ENCODE data around the gene RABGAP1L. TPM values are rescaled to one million over a fixed set of nuclear protein-coding genes. Genes with fewer than 3 reads are reported as not detected.
"Not testable (repeated sequence)": the region's sequence is repeated elsewhere in the genome, so short reads cannot be mapped to it uniquely, and the experiment has no call there.

RABGAP1L gene
- total RNA-seq, 2 experiments from 2014 or later = 20.2 to 22.6 TPM

- Mint-ChIP-seq H3K4me3 (no peak overlapping the region), H3K27ac (no peak overlapping the region), H3K4me1 (no peaks in the 10 kb centered on the region), H3K9me3 (peaks cover 1% of the 10 kb centered on the region), H3K27me3 (no peaks in the 10 kb centered on the region), H3K36me3 (peaks cover 11% of the 10 kb centered on the region)
- no peak for DNase-seq
Observed at GRCh38 chr1:174465855-174466254, 306.5 kb downstream of the RABGAP1L start.

GRCh38 chr1:174466607-174467006, 307.3 kb downstream of the RABGAP1L start:
- DNase-seq = no peak
- Mint-ChIP-seq H3K27ac (no peak overlapping the region), H3K36me3 (peaks cover 11% of the 10 kb centered on the region), H3K4me1 (no peaks in the 10 kb centered on the region), H3K9me3 (peaks cover 1% of the 10 kb centered on the region), H3K27me3 (no peaks in the 10 kb centered on the region), H3K4me3 (no peak overlapping the region)

- no peak overlapping the region for H3K4me3 Mint-ChIP-seq
- H3K4me1 Mint-ChIP-seq = no peaks in the 10 kb centered on the region
- no peaks in the 10 kb centered on the region for H3K36me3 Mint-ChIP-seq
- no peaks in the 10 kb centered on the region for H3K9me3 Mint-ChIP-seq
- no peaks in the 10 kb centered on the region for H3K27me3 Mint-ChIP-seq
- DNase-seq = no peak
- H3K27ac Mint-ChIP-seq = no peak overlapping the region
Observed at GRCh38 chr1:174469052-174469451, 309.7 kb downstream of the RABGAP1L start.

- H3K36me3 Mint-ChIP-seq = no peaks in the 10 kb centered on the region
- H3K4me3 Mint-ChIP-seq = no peak overlapping the region
- H3K27ac Mint-ChIP-seq = no peak overlapping the region
- DNase-seq = no peak
- no peaks in the 10 kb centered on the region for H3K27me3 Mint-ChIP-seq
- H3K9me3 Mint-ChIP-seq = no peaks in the 10 kb centered on the region
- H3K4me1 Mint-ChIP-seq = no peaks in the 10 kb centered on the region
Observed at GRCh38 chr1:174469687-174470086, 310.4 kb downstream of the RABGAP1L start.

GRCh38 chr1:174479281-174479680, 320.0 kb downstream of the RABGAP1L start:
- no peak for DNase-seq
- Mint-ChIP-seq H3K9me3 (no peaks in the 10 kb centered on the region), H3K4me3 (no peak overlapping the region), H3K4me1 (no peaks in the 10 kb centered on the region), H3K27me3 (no peaks in the 10 kb centered on the region), H3K36me3 (peaks cover 2% of the 10 kb centered on the region), H3K27ac (no peak overlapping the region)

- Mint-ChIP-seq H3K4me1 (no peaks in the 10 kb centered on the region), H3K27ac (no peak overlapping the region), H3K27me3 (no peaks in the 10 kb centered on the region), H3K9me3 (peaks cover 2% of the 10 kb centered on the region), H3K4me3 (no peak overlapping the region), H3K36me3 (peaks cover 3% of the 10 kb centered on the region)
- no peak for DNase-seq
Observed at GRCh38 chr1:174480324-174480723, 321.0 kb downstream of the RABGAP1L start.

- Mint-ChIP-seq H3K27ac (no peak overlapping the region), H3K27me3 (no peaks in the 10 kb centered on the region), H3K9me3 (peaks cover 5% of the 10 kb centered on the region), H3K4me1 (no peaks in the 10 kb centered on the region), H3K36me3 (peaks cover 15% of the 10 kb centered on the region), H3K4me3 (no peak overlapping the region)
- DNase-seq = no peak
Observed at GRCh38 chr1:174491606-174492005, 332.3 kb downstream of the RABGAP1L start.

GRCh38 chr1:174497478-174497877, 338.2 kb downstream of the RABGAP1L start:
- peaks cover 3% of the 10 kb centered on the region for H3K36me3 Mint-ChIP-seq
- no peaks in the 10 kb centered on the region for H3K9me3 Mint-ChIP-seq
- DNase-seq = no peak

GRCh38 chr1:174516755-174517154, 357.4 kb downstream of the RABGAP1L start:
- H3K27me3 Mint-ChIP-seq, H3K4me3 Mint-ChIP-seq: not testable (repeated sequence)

More at GRCh38 chr1:174497478-174497877, 338.2 kb downstream of the RABGAP1L start:
- peaks cover 2% of the 10 kb centered on the region for H3K4me1 Mint-ChIP-seq
- H3K27ac Mint-ChIP-seq = no peak overlapping the region
- H3K4me3 Mint-ChIP-seq = no peak overlapping the region
- H3K27me3 Mint-ChIP-seq = no peaks in the 10 kb centered on the region

GRCh38 chr1:174519844-174520243, 360.5 kb downstream of the RABGAP1L start:
- Mint-ChIP-seq H3K4me1 (no peaks in the 10 kb centered on the region), H3K36me3 (peaks cover 22% of the 10 kb centered on the region), H3K9me3 (peaks cover 16% of the 10 kb centered on the region), H3K4me3 (no peak overlapping the region), H3K27me3 (no peaks in the 10 kb centered on the region), H3K27ac (no peak overlapping the region)
- DNase-seq = no peak

More at GRCh38 chr1:174516755-174517154, 357.4 kb downstream of the RABGAP1L start:
- H3K36me3 Mint-ChIP-seq, H3K27ac Mint-ChIP-seq, DNase-seq, H3K4me1 Mint-ChIP-seq, H3K9me3 Mint-ChIP-seq: not testable (repeated sequence)

- no peaks in the 10 kb centered on the region for H3K27me3 Mint-ChIP-seq
- peaks cover 45% of the 10 kb centered on the region for H3K9me3 Mint-ChIP-seq
- H3K4me1 Mint-ChIP-seq = peaks cover 12% of the 10 kb centered on the region
- H3K4me3 Mint-ChIP-seq = no peak overlapping the region
- peaks cover 53% of the 10 kb centered on the region for H3K36me3 Mint-ChIP-seq
- DNase-seq = no peak
- H3K27ac Mint-ChIP-seq = no peak overlapping the region
Observed at GRCh38 chr1:174531751-174532150, 372.4 kb downstream of the RABGAP1L start.

- no peak overlapping the region for H3K27ac Mint-ChIP-seq
- no peak overlapping the region for H3K4me3 Mint-ChIP-seq
- H3K9me3 Mint-ChIP-seq = peaks cover 34% of the 10 kb centered on the region
- peaks cover 41% of the 10 kb centered on the region for H3K36me3 Mint-ChIP-seq
- DNase-seq = no peak
- no peaks in the 10 kb centered on the region for H3K4me1 Mint-ChIP-seq
- no peaks in the 10 kb centered on the region for H3K27me3 Mint-ChIP-seq
Observed at GRCh38 chr1:174534789-174535188, 375.5 kb downstream of the RABGAP1L start.

- H3K4me3 Mint-ChIP-seq = no peak overlapping the region
- H3K4me1 Mint-ChIP-seq = no peaks in the 10 kb centered on the region
- H3K27me3 Mint-ChIP-seq = no peaks in the 10 kb centered on the region
- DNase-seq = no peak
- H3K9me3 Mint-ChIP-seq = peaks cover 37% of the 10 kb centered on the region
- peaks cover 44% of the 10 kb centered on the region for H3K36me3 Mint-ChIP-seq
- H3K27ac Mint-ChIP-seq = no peak overlapping the region
Observed at GRCh38 chr1:174535207-174535606, 375.9 kb downstream of the RABGAP1L start.

- not testable (repeated sequence) for H3K4me3 Mint-ChIP-seq, H3K27ac Mint-ChIP-seq, H3K4me1 Mint-ChIP-seq, H3K27me3 Mint-ChIP-seq, DNase-seq
- Mint-ChIP-seq H3K36me3 (peaks cover 54% of the 10 kb centered on the region), H3K9me3 (peaks cover 35% of the 10 kb centered on the region)
Observed at GRCh38 chr1:174543421-174543820, 384.1 kb downstream of the RABGAP1L start.

GRCh38 chr1:174550296-174550695, 391.0 kb downstream of the RABGAP1L start:
- Mint-ChIP-seq H3K27me3 (no peaks in the 10 kb centered on the region), H3K4me1 (no peaks in the 10 kb centered on the region), H3K9me3 (peaks cover 10% of the 10 kb centered on the region), H3K27ac (no peak overlapping the region), H3K4me3 (no peak overlapping the region), H3K36me3 (peaks cover 20% of the 10 kb centered on the region)
- no peak for DNase-seq

GRCh38 chr1:174556392-174556791, 397.1 kb downstream of the RABGAP1L start:
- Mint-ChIP-seq H3K4me1 (no peaks in the 10 kb centered on the region), H3K4me3 (no peak overlapping the region), H3K27me3 (no peaks in the 10 kb centered on the region), H3K9me3 (peaks cover 3% of the 10 kb centered on the region), H3K36me3 (peaks cover 26% of the 10 kb centered on the region), H3K27ac (no peak overlapping the region)
- no peak for DNase-seq

- no peak for DNase-seq
- Mint-ChIP-seq H3K4me3 (no peak overlapping the region), H3K9me3 (peaks cover 9% of the 10 kb centered on the region), H3K36me3 (peaks cover 31% of the 10 kb centered on the region), H3K4me1 (no peaks in the 10 kb centered on the region), H3K27ac (no peak overlapping the region), H3K27me3 (no peaks in the 10 kb centered on the region)
Observed at GRCh38 chr1:174568551-174568950, 409.2 kb downstream of the RABGAP1L start.

Measured in activated naive CD8-positive, alpha-beta T cell treated with anti-CD3 and anti-CD28 coated beads for 36 hours (primary cell).